ENCODE data around the gene SLC6A6. TPM values are rescaled to one million over a fixed set of nuclear protein-coding genes. Genes with fewer than 3 reads are reported as not detected.

Gene SLC6A6
- total RNA-seq, 1 experiment from 2014 or later = 49.4 TPM

DNA sequence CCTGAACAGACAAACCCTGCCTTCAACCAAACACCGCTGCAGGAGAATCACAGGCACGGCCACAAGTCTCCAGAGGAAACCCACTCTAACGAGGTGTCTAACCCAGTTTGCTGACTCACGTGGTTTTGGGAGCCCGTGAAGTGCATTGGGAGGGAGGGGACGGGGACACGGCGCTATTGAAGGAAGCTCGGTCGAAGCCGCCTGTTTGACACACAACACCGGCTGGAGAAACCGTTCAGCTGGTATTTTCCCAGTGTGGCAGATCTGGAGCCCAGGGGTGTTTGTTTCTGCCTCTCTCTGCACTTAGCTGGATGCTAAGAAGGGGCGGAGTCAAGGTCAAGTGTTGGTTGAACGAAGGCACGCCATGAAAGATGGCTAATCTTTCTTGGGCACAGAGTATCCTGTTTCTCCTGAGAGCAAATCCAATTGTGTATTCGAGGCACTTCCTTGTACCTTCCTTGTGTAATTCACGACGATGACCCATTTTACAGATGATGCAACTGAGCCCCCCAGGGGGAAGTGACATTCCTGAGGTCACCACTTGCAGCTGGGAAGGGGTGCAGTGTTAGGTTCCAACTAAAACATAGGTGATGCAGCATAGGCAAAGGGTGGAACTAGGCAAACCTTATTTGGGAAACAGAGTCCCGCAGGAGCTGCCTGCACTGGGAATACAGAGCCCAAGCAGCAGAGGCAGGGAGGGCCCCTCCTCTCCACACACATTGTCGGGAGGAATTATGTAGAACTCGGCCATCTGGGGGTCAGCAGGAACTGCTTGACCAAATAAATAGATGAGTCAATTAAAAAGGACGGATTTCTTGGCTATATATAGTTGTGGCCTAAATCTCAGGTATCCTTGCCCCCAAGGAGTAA is 22.5 kb downstream of the SLC6A6 start:
- Histone ChIP-seq H3K27me3 (replicated peaks) (no peaks in the 10 kb centered on the region), H3K4me1 (replicated peaks) (peaks cover 33% of the 10 kb centered on the region), H3K27ac (no peak overlapping the region), H3K9me3 (replicated peaks) (no peaks in the 10 kb centered on the region), H3K4me3 (no peak overlapping the region), H3K36me3 (peaks cover 53% of the 10 kb centered on the region)
- DNase-seq (ENCODE audit: low read depth in 1 of 2, low spot score in 2 of 2) = peak in 1 of 2 experiments; percentile 34

DNA sequence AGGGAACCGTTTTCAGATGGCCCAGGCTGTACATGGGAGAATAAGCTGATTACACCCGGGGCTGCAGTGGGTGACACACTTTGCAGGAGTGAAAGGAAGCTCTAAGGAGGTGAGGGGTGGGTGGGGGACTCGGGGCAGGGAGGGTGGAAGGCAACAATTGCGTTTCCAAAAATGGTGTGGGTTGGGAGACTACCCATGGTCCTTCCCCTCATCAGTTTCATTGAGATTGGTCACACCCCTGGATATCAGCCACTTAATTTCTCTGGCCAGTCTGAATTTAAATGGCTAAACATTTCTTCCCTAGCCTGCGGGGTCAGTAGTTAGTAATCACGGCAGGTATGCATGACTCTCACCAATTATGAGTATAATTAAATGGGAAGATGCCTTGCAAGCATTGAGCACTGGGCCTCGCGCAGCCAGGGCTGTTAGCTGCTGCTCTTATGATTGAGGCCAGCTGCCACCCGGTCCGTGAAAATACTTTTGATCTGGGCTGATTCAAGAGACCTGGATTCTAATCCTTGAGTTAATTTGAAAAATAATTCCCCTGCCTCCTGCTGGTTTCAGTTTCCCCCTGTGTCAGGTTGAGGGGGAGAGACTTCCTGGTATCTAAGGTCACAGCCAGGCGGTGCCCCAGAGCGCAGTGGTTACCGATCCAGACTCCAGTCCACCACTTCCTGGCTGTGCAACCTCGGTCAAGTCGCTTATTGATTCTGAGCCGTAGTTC is 23.3 kb downstream of the SLC6A6 start:
- Histone ChIP-seq H3K4me1 (replicated peaks) (peaks cover 39% of the 10 kb centered on the region), H3K27me3 (replicated peaks) (no peaks in the 10 kb centered on the region), H3K9me3 (replicated peaks) (no peaks in the 10 kb centered on the region), H3K36me3 (peaks cover 50% of the 10 kb centered on the region), H3K27ac (no peak overlapping the region), H3K4me3 (no peak overlapping the region)
- DNase-seq (ENCODE audit: low read depth in 1 of 2, low spot score in 2 of 2) = no peak

GRCh38 chr3:14426305-14426620 is 23.9 kb downstream of the SLC6A6 start:
- Histone ChIP-seq H3K9me3 (replicated peaks) (no peaks in the 10 kb centered on the region), H3K4me3 (no peak overlapping the region), H3K27ac (no peak overlapping the region), H3K36me3 (peaks cover 50% of the 10 kb centered on the region), H3K4me1 (replicated peaks) (peaks cover 44% of the 10 kb centered on the region), H3K27me3 (replicated peaks) (no peaks in the 10 kb centered on the region)
- DNase-seq (ENCODE audit: low read depth in 1 of 2, low spot score in 2 of 2) = no peak

- Histone ChIP-seq H3K36me3 (peaks cover 39% of the 10 kb centered on the region), H3K9me3 (replicated peaks) (no peaks in the 10 kb centered on the region), H3K27ac (no peak overlapping the region), H3K4me1 (replicated peaks) (peaks cover 56% of the 10 kb centered on the region), H3K27me3 (replicated peaks) (no peaks in the 10 kb centered on the region), H3K4me3 (no peak overlapping the region)
- DNase-seq (ENCODE audit: low read depth in 1 of 2, low spot score in 2 of 2) = no peak
These were observed 26.0 kb downstream of the SLC6A6 start for GRCh38 chr3:14428087-14429033.

DNA sequence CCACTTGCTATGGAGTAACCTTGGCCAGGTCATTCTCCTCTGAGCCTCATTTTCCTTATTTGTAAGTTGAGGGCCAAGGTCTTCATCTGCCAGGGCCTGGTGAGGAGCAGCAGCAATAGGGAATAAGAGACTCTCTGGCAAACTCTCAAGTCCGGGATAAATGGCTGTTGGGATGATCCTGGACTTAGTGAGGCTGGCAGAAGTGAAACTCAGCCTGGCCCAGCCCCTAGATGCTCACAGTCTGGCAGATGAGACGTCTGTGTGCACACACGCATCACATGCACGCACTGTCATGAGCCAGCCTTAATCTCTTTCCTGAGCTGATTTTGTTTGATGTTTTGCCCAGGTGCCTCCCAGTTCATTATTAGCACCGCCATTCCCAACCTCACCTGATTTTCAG is 26.8 kb downstream of the SLC6A6 start:
- Histone ChIP-seq H3K9me3 (replicated peaks) (no peaks in the 10 kb centered on the region), H3K36me3 (peaks cover 35% of the 10 kb centered on the region), H3K4me1 (replicated peaks) (peaks cover 55% of the 10 kb centered on the region), H3K4me3 (no peak overlapping the region), H3K27me3 (replicated peaks) (no peaks in the 10 kb centered on the region), H3K27ac (no peak overlapping the region)
- no peak for DNase-seq (ENCODE audit: low read depth in 1 of 2, low spot score in 2 of 2)

DNA sequence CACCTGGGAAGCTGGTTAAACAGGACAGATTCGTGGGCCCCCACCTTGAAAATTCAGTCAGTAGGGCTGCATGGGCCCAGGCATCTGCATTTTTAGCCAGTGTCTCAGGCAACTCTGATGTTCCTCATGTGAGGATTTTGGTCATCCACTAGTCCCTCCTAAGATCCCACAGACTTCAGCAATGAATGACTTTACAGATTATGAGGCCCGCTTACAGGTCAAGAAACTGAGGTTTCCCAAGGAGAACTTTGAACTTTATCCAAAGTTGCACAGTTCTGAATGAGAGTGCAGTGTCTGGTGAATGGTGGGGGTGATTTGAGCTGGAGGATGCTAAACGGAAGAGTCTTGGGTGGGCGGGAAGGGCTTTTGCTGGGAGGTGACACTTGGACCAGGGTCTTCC is 27.2 kb downstream of the SLC6A6 start:
- H3K27ac ChIP-seq = no peak overlapping the region
- peaks cover 56% of the 10 kb centered on the region for H3K4me1 ChIP-seq (replicated peaks)
- no peak overlapping the region for H3K4me3 ChIP-seq
- H3K9me3 ChIP-seq (replicated peaks) = no peaks in the 10 kb centered on the region
- H3K36me3 ChIP-seq = peaks cover 38% of the 10 kb centered on the region
- DNase-seq (ENCODE audit: low read depth in 1 of 2, low spot score in 2 of 2) = no peak
- no peaks in the 10 kb centered on the region for H3K27me3 ChIP-seq (replicated peaks)

GRCh38 chr3:14430053-14430452 is 27.6 kb downstream of the SLC6A6 start:
- H3K27ac ChIP-seq = no peak overlapping the region
- no peaks in the 10 kb centered on the region for H3K9me3 ChIP-seq (replicated peaks)
- H3K4me3 ChIP-seq = no peak overlapping the region
- peaks cover 56% of the 10 kb centered on the region for H3K4me1 ChIP-seq (replicated peaks)
- no peak for DNase-seq (ENCODE audit: low read depth in 1 of 2, low spot score in 2 of 2)
- peaks cover 42% of the 10 kb centered on the region for H3K36me3 ChIP-seq
- H3K27me3 ChIP-seq (replicated peaks) = no peaks in the 10 kb centered on the region

DNA sequence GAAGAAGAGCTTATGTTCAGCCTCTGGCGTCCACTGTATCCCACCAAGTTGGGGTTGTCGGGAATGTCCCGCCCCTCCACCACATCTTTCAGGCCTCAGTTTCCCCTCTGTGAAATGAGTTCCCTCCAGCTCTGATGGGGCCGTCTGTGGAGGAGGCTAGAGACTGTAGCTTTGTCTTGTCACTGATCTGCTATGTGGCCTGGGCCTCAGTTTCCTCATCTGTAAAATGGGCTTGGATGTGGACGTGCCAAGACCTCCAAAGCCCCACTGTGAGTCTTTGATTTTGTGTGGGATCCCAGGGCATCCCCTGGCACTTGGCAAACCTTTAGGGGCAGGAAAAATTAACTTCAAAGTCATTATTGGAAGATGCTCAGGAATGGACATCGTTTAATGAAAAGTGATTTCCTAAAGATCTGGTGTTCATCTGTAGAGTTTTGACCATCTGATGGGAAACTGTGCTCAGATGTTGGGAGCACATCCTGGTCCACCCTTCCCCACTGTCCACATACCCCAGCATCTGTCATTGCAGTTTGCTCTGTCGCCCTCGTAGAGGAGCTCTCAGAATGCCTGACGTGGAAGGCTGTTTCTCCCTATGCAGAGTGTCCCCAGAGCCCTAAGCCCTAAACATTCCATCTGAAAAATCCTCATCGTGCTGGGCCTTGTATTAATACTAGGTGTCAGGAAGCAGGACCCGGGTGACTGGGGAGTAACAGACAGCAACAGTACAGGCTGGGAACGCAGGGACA is 28.5 kb downstream of the SLC6A6 start:
- no peaks in the 10 kb centered on the region for H3K27me3 ChIP-seq (replicated peaks)
- H3K4me1 ChIP-seq (replicated peaks) = peaks cover 57% of the 10 kb centered on the region
- H3K27ac ChIP-seq = peak overlapping the region; percentile 40
- no peaks in the 10 kb centered on the region for H3K9me3 ChIP-seq (replicated peaks)
- peaks cover 46% of the 10 kb centered on the region for H3K36me3 ChIP-seq
- no peak overlapping the region for H3K4me3 ChIP-seq
- no peak for DNase-seq (ENCODE audit: low read depth in 1 of 2, low spot score in 2 of 2)

DNA sequence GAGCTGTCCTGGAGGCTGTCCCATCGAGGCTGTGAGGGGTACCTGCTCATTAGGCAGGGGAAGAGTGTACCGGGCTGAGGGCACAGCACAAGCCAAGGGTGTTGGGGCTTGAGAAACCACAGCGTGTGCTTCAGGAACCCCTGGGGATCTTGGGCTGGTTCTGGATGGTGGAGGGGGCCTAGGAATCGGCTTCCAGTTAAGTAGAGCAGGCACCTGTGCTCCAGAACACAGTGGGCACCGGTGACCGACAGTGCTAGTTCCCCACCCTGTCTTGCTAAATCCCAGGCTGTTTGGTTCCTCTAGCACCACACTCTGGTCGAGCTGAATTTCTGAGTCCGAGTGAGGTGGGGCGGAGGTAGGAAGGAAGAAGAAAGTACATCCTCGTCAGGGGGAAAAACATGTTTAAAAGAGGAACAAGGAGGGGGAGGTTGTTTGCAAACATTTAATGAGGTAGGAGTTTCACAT is 29.1 kb downstream of the SLC6A6 start:
- peaks cover 40% of the 10 kb centered on the region for H3K36me3 ChIP-seq
- H3K27ac ChIP-seq = peak overlapping the region; percentile 40
- H3K4me1 ChIP-seq (replicated peaks) = peaks cover 55% of the 10 kb centered on the region
- DNase-seq (ENCODE audit: low read depth in 1 of 2, low spot score in 2 of 2) = no peak
- H3K9me3 ChIP-seq (replicated peaks) = no peaks in the 10 kb centered on the region
- H3K27me3 ChIP-seq (replicated peaks) = no peaks in the 10 kb centered on the region
- no peak overlapping the region for H3K4me3 ChIP-seq

- DNase-seq (ENCODE audit: low read depth in 1 of 2, low spot score in 2 of 2) = peak; percentile 88 to 96
These were observed 29.8 kb downstream of the SLC6A6 start for GRCh38 chr3:14431917-14432834.

DNA sequence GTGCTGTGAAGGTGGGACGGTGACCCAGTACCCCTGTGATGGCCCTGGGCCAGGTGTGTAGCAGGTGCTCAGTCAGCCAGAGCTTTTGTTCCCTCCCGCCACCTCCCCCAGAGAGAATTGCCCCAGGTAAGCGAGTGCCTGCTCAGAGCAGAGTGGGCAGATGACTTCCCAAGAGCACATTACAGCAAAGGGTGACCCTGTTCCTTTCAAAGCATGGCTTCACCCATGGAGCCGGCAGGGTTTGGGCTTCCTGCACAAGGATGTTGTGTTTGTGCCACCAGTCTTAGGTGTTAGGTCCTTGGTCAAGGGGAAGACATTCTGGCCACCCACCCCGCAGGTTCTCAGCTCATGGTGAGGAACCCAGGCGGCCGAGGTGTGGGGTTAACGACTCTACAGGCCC is 30.7 kb downstream of the SLC6A6 start:
- no peaks in the 10 kb centered on the region for H3K9me3 ChIP-seq (replicated peaks)
- no peak overlapping the region for H3K4me3 ChIP-seq
- H3K27ac ChIP-seq = peak overlapping the region; percentile 40; the same call in 1 of the 2 replicates
- peaks cover 30% of the 10 kb centered on the region for H3K36me3 ChIP-seq
- no peaks in the 10 kb centered on the region for H3K27me3 ChIP-seq (replicated peaks)
- no peak for DNase-seq (ENCODE audit: low read depth in 1 of 2, low spot score in 2 of 2)
- H3K4me1 ChIP-seq (replicated peaks) = peaks cover 55% of the 10 kb centered on the region

More at GRCh38 chr3:14431917-14432834, 29.8 kb downstream of the SLC6A6 start:
- peak overlapping the region; percentile 40 for H3K27ac ChIP-seq
- no peaks in the 10 kb centered on the region for H3K27me3 ChIP-seq (replicated peaks)
- H3K36me3 ChIP-seq = peaks cover 36% of the 10 kb centered on the region
- H3K4me3 ChIP-seq = no peak overlapping the region
- no peaks in the 10 kb centered on the region for H3K9me3 ChIP-seq (replicated peaks)
- H3K4me1 ChIP-seq (replicated peaks) = peaks cover 55% of the 10 kb centered on the region

DNA sequence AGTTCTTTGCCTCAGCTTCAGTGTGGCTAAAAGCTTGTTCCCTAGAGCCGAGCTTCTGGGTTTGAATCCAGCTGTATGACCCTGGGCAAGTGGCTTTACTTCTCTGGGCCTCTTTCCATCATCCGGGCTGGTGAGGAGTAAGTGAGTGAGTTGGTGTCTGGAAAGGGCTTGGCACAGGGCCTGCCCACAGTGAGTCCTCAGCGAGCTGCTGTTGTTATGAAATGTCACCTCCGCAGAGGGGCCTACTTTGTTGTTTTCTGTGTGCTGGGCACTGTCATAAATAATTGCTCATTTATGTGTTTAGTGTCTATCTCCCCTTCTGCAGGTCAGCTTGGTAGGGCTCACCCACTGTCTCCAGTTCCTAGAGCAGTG is 31.7 kb downstream of the SLC6A6 start:
- H3K4me1 ChIP-seq (replicated peaks) = peaks cover 55% of the 10 kb centered on the region

More for the DNA sequence above, 31.7 kb downstream of the SLC6A6 start:
- DNase-seq (ENCODE audit: low read depth in 1 of 2, low spot score in 2 of 2) = no peak
- H3K9me3 ChIP-seq (replicated peaks) = no peaks in the 10 kb centered on the region
- H3K4me3 ChIP-seq = no peak overlapping the region
- peaks cover 34% of the 10 kb centered on the region for H3K36me3 ChIP-seq
- no peaks in the 10 kb centered on the region for H3K27me3 ChIP-seq (replicated peaks)
- peak overlapping the region; percentile 2; the same call in 1 of the 2 replicates for H3K27ac ChIP-seq

Data from SJSA1 (cell line).